Right ventricle myocardium inferior (tissue), 1 donor: ENCODE data around the gene TMEM140. TPM values are rescaled to one million over a fixed set of nuclear protein-coding genes. Genes with fewer than 3 reads are reported as not detected.

ENCODE experiments used
- ATAC-seq: fragments of 200-7000 bp; cut with Tn5 transposase; one replicate; pipeline ENCODE4 v1.9.1; 2020; ENCODE audit warnings: mild to moderate bottlenecking, moderate library complexity
- DNase-seq: peaks from one replicate; pipeline ENCODE4 v3.0.0; 2021; ENCODE audit errors: missing footprints
- intact Hi-C: fragments of 100-400 bp; cut with DNase I; formaldehyde crosslinking; loops from one replicate; pipeline ENCODE4 v1.11.0; 2022
- total RNA-seq: library from RNA; stranded (reverse); fragmentation: NEBNext Ultra II Directional; extraction: Animal tissue kit (Norgen Biotek cat#: 25700); gene quantifications from one replicate; pipeline ENCODE4 v1.2.1, GENCODE V29; 2021
- donor health status: DM: no; HTN: yes; CAD: no; lungs with severe emphysema.

Gene TMEM140
- total RNA-seq, 1 donor from 2014 or later, result 24.3 TPM

DNA sequence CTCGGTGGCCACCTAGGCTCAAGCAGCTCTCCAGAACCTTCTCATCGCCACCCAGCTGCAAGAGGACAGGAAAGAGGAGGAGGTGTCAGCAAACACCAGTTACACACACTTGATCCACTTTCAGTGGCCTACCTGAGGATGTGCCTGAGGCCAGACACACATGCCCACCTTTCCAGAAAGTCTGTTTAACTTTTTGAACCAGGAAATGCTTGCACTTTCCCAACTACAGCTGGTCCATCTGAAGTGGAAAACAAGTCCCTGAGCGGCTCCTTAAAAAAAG is 38.3 kb downstream of the TMEM140 start:
- DNase-seq, result no peak
- ATAC-seq, result no peak
- intact Hi-C loops, result no loop called here

DNA sequence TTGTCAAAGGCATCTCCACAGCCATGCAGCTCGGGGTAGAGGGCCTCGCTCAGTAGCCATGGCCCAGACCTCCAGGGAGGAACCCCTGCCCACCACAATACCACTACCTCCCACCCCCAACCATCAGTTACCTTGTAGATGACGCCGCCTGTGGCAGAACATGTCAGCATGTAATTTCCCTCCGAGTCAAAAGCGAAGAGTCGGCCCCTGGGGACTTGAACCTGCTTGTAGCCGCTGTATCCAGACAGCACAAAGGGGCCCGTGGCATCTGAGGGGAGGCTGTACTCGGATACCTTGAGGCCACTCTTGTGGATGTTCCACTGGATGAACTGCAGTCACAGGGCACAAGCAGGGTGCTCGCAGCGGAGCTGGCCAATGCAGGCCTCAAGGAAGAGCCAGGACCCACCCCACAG is 39.0 kb downstream of the TMEM140 start:
- ATAC-seq, result no peak
- intact Hi-C loops, result no loop called here

DNA sequence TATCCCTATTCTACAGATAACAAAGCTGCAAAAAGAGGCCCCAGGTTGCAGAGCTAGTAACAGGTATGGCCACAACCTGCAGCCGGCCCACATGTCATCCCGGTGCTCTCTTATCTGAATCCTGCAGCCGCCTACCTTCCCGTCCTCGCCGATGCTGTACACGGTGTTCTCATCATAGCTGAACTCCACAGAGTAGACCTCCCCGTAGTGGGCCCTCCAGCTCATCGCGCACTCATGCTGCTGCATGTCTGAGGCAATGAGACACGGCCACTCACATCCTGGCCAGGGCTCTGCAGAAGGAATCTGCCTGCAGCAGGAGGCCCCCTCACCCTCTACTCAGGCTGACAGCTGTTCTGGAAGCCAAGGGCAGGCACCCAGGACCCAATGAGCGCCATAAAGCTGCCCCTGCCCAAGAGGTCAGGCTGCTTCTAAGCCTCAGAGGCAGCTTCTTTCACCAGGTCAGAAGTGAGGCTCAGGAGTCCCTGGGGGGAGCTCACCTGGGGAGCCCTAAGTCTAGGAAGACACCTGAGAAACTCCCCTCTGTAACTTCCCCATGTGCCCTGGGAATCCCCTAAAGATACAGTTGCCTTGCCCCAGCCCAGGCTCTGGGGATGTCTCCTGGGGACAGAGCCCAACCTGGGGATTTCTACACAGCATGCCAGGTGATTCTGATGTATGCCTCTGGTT is 40.6 kb downstream of the TMEM140 start:
- intact Hi-C loops, result no loop called here
- ATAC-seq (no peak), DNase-seq (peak; percentile 68)

More for the DNA sequence above, 39.0 kb downstream of the TMEM140 start:
- DNase-seq, result peak; percentile 55

DNA sequence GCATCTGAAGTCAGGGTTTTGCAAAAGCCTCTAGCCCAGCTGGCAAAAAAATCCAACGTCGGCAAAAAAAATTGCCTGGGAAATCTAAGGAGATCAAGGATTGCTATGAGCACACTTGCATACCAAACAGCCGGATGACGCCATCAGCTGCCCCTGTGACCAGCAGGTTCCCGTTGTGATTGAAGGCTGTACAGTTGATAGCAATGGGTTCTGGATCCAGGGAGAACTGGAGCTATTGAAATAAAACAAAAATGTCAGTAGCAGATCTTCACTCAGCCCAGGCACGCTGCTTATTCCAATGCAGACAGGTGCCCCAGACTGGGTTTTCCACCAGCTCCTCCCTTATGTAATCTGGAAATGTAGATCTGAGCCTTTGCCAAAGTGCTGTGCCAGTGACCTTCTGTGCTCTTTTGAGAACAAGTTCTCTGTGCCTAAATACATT is 41.4 kb downstream of the TMEM140 start:
- intact Hi-C loops, result no loop called here
- DNase-seq, result no peak
- ATAC-seq, result peak; percentile 74

DNA sequence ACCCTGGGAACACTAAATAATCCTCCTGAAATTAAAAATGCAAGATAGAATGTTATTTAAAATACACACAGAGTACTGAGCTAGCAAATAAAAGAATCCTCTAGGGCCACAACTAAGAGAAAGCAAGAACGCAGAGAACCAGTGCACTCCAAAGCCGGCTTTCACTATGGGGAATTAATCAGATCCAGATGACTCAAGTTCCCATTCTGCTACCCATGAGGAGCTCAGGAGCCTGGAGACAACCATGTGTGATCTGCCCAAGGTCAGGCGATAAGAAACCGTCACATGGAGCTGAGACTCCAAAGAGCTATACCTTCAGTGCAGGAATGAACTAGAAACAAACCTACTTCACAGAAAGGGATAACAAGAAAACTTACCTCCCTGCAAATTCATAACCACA is 42.1 kb downstream of the TMEM140 start:
- no peak for DNase-seq
- ATAC-seq, result no peak
- intact Hi-C loops, result no loop called here

DNA sequence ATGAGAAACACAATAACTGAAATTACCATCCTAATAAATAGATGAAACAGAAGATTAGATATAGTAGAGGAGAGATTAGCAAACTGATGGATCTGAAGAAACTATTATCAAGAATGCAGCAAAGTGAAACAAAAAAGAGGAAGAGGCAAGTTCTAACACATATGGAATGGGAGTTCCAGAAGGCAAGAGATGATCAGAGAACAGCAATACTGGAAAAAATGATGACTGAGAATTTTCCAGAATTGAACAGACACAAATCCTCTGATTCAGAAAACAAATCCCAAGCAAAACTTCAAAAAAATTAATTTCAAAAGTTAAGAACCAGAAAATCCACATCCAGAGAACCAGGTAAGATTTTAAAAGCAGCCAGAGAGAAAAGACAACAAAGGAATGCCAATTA is 42.8 kb downstream of the TMEM140 start:
- intact Hi-C loops, result no loop called here
- DNase-seq (no peak), ATAC-seq (no peak)

DNA sequence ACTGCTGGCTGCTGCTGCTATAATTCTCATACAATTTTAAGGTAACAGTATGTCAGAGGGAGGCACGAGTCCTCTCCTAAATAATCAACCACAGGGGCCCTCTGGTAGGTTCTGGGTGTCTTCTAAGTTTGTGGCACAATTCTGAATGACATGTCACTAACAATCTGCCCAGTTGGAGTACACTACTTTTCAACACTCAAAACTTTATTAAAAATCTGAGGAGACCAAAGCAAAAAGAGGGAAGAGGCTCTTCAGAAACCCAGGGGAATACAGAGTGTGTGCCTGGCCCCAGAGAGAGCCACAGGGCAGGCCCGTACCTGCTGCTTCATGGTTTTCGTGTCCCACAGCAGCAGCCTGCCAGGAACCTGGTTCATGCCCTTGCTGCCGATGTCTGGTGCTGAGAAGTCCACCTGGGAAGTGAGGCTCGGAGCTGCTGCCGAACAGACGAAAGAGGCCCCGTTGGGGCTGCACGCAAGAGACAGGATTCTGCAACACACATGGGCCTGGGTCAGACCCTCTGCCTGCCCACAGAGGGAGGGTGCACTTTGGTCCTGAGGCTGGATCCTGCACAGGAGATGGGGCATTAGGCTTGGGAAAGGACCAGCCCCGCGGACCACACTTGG is 45.2 kb downstream of the TMEM140 start:
- DNase-seq (peak; percentile 44), ATAC-seq (no peak)
- intact Hi-C loops, result no loop called here

DNA sequence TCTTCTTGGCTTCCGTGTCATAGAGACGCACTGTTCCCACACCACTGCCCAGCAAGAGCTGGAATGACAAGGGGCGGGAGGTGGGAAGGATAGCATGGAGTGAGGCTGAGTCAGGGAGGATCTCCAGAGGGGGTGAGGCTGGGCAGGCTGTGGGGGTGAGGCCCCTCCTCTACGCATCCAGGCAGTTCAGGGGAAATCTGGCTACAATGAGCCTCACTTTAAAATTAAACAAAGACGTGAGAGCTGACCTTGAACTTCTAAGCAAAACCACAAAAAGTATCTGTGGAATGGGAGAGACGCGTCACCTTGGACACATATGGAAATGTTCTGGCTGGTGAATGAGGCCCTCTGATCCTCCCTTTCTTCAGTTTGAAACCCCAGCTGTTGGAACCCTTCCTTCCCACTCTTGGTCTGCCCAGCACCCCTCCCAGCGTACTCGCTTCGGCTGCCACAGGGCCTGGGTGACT is 45.8 kb downstream of the TMEM140 start:
- no peak for ATAC-seq
- DNase-seq, result no peak
- intact Hi-C loops, result no loop called here

DNA sequence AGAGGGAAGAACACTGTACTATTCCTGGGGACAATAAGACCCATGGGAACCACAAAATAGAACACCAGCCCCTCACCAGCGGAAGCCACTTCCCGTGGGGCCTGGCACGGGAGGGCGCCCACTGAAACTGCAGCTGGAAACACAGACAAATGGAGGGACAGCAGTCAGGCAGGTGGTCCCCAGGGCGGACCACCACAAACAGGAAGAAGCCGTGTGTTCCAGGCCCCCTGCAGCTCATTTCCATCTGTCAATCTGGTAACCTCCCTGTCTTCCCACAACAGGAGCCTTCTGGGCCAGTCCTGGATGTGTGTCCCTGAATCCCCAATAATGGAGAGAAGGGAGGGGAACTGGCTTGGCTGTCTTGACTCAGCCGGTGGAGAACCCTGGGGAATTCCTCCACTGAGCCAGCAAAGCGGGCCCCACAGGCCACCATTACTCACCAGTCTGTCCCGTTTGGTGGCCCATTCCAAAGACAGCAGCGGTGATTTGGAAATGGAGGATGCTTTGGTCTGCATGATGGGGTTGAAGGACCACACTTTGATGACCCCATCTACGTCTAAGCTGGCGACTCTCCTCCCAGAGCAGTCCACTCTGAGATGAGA is 46.7 kb downstream of the TMEM140 start:
- DNase-seq (peak; percentile 60), ATAC-seq (no peak)
- intact Hi-C loops, result no loop called here

DNA sequence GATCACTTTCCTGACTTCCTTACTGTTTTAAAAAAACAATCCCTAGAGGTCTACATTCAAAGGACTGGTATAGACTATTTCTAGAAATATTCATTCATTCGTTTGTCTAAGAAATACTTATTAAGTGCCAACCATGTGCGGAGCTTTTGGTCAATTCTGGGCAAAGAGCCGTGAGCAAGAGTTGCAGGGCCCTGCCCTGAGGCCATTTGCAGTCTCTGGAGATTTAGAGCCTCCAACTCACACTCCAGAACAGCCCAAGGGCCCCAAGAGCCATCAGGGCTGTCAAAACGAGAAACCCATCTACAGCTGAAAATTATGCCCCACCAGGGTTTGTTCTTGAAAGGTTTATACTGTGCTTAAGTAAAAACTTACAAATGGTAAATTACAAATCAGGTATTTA is 47.3 kb downstream of the TMEM140 start:
- no peak for ATAC-seq
- no peak for DNase-seq
- intact Hi-C loops, result no loop called here

DNA sequence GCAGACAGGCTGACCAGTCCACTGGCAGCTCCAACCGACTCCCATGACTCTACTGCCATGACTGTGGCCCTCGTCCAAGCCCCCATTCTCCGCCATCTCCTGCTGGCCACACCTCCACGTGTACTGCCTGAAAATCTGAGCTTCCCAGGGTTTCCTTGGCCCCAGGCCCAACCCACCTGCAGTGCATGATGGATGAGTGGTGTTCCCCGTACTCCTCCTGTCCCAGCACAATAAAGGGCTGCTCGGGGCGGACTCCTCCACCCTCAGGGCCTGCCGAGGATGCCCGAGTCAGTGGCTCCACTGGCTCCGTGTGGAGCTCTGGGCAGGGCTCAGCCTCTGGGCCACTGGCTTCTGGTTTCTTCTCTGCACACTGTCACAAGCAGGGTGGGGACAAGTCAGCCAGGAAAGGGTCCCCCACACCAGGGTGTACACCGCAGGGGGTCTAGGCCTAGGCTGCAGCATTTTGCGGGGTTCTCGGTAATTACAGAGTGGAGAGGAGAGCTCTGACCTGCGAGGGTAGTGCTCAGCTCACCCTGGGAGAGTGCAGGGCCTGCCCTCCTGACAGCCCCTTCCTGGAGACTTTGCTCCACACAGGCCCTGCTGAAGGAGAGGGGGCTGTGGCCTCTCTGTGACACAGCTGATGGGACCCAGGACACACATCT is 48.2 kb downstream of the TMEM140 start:
- DNase-seq (no peak), ATAC-seq (no peak)
- intact Hi-C loops, result no loop called here

DNA sequence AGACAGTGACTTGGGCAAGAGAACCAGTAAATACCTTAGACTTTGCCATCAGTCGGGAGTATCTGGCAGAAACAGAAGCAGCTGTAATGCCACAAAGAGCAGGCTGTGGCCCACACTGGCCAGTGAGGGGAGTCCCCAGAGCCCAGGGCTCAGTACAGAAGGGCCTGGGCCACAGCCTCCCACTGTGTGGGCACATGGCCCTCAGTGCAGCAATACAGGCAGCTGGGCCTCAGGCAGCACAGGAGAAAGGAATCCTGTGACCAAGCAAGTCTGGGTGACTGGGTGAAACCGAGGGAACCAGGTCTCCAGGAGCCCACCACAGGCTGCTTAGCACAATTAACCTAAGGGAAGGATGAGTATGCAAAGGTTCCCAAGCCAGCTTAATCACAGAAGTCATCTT is 49.5 kb downstream of the TMEM140 start:
- DNase-seq (no peak), ATAC-seq (no peak)
- intact Hi-C loops, result no loop called here

DNA sequence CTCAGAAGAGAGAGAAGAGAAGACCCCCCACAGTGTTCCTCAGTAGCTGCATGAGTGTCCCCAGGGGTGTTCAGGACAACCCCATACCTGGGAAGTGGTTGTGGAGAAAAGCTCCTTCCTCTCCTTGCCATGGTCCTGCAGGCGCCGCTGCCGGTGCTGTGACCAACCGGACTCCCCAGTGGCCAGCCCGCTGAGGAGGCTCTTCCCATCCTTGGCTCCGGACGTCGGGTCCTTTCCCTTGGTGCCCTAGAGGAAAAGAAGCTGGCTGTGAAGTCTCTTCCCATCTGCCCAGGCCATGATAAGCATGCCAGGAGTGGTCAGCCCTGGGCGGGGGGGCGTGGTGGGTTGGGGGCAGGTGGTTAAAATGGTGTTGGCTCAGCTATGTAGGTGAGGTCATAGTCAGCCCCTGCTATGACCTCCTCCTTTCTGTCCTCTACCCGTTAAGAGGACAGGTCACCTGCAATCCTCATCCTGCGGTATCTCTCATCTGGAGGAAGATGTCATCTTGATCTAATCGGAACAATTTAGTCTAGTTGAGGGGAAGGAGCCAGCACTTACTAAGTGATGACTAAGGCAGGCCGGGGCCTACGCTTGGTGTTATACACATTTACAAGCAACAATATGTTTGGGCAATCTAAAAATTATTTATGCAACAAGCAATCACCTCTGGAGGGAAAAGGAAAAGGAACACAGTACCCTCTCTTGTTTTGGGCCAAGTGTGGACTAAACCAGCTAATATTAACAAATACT is 50.2 kb downstream of the TMEM140 start:
- DNase-seq (no peak), ATAC-seq (no peak)
- intact Hi-C loops, result no loop called here

DNA sequence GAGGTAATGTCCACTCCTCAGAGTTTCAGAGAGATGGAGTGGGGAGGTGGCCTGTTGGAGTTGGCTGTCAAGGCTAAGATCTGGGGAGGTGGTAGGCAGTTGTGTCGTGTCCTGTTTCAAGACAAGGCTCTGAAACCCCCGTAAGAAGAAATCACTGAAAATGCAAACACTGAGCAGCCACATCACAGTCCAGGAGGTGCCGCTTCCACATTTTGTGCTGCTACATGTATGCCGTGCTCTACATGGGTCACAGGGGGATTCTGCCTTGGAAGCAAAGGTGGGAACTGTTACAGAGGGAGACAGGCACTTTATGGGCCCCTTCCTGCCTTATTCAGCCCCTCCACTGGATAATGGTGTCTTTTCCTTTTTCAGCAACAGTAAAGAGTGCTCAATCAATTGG is 51.6 kb downstream of the TMEM140 start:
- no peak for DNase-seq
- intact Hi-C loops, result no loop called here
- ATAC-seq, result no peak

DNA sequence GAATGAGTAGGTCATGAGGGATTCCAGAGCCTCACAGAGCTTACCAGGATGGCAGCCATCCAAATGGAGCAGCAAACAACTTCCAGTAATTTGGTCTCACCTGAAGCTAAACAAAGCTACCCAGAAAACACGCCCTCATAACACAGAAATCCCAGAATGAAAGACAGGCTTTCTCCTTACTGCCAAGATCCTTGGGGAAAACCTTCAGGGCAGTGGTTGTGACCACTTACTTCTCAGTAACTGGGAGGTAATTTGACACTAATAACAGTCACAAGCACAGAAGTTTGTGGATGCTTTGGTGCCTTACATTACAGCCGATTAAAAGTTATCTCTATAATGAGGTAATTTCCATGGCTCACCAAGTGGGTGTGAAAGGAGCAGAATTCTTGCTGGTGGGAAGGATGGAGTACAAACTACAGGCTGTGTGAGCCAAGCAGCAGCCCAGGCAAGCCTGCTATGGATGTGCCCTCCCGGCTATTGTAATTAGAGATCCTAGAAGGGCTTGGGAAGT is 53.0 kb downstream of the TMEM140 start:
- DNase-seq (no peak), ATAC-seq (no peak)
- intact Hi-C loops, result no loop called here

DNA sequence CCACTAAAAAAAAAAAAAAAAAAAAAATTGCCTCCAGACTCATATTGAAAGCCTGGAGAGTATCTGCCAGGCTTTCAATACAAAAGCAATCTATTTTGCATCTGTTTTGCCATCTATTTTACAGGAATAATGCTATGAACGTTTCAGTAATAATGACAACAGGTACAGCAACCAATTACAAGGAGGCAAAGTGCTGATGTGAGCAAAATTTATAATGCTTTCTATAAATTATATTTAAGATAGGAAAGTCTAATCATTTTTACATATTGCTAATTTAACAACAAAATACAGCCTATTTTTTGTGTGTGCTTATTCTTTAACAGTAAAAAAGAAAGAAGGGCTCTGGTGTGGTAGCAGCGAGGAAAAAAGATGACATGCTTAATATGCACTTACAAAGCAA is 53.5 kb downstream of the TMEM140 start:
- no peak for ATAC-seq
- intact Hi-C loops, result no loop called here
- no peak for DNase-seq

DNA sequence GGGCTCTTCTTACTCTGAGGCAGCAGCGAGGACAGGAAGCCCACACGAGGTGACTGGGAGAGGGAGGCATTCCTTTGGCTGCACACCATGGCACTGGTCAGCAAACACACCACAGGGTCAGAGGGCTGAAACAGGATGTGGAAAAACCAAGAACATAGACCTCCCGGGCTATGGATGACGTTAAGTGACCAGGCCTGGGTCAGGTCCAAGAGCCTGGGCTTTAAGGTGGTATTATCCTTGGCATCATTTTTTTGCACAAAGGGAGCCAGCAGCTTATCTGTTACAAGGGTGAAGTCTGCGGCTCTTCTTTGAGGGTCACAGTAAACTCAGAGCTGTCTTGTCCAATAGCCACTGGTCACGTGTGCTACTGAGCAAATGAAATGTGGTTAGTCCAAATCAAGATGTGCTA is 56.5 kb downstream of the TMEM140 start:
- DNase-seq (no peak), ATAC-seq (no peak)
- intact Hi-C loops, result no loop called here

DNA sequence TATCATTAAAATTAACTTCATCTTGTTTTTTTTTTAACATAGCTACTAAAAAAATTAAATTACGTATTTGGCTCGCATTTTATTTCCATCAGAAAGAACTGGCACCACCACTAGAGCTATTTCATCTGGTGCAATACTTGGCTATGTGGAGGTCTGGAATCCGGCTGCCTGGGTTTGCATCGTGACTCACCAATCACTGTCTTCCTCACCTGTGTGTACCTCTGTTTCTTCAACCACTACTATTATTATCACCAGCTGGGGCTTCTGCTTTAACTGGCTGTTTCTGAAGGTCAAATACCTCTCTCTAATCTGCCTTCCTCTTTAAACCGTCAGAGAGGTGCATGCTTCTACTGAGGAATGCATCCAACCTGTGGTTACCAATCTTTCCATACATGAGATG is 57.0 kb downstream of the TMEM140 start:
- intact Hi-C loops, result no loop called here
- no peak for DNase-seq
- no peak for ATAC-seq

DNA sequence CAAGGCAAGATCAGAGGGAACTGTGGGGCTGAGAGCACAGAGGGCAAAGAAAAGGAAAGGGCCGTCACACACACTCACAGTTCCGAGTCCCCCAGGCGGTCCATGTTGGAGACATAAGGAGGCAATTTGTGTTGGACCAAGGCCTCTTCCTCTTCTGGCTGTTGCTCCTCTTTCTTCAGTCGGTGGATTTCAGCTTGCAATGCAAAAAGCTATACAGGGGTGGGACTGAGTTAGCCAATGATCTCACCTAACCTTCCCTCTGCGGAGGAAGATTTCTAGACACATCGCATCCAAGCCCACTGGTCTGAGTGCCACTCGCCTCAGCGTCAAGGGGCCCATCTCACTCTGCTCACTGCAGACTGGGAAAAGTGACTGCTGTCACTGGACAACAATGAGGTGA is 58.0 kb downstream of the TMEM140 start:
- DNase-seq, result no peak
- ATAC-seq, result no peak
- intact Hi-C loops, result no loop called here
